H1 (cell line): ENCODE measurements around the gene LY9. TPM values are rescaled to one million over a fixed set of nuclear protein-coding genes. Genes with fewer than 3 reads are reported as not detected.

Experiments used
- CEBPB ChIP-seq: IDR thresholded peaks from 2 replicates; pipeline ENCODE4 v1.6.1; 2012; ENCODE audit warnings: low read depth, low read length
- EGR1 ChIP-seq: IDR thresholded peaks from 2 replicates; pipeline ENCODE4 v1.6.1; 2011; ENCODE audit warnings: low read depth, low read length, borderline replicate concordance
- PHF8 ChIP-seq: fragments of 200-600 bp; sonication (generic); conservative IDR thresholded peaks from 2 replicates; pipeline ENCODE4 v1.7.1; 2012; ENCODE audit warnings: low read depth, mild to moderate bottlenecking, inconsistent platforms, low read length, moderate library complexity
- POU5F1 ChIP-seq: IDR thresholded peaks from 2 replicates; pipeline ENCODE4 v1.6.1; 2011; ENCODE audit warnings: low read depth, mild to moderate bottlenecking, low read length, moderate library complexity
- RBBP5 ChIP-seq: IDR thresholded peaks from 2 replicates; pipeline ENCODE4 v1.7.1; 2012; ENCODE audit warnings: low read depth, mild to moderate bottlenecking, inconsistent platforms, low read length, moderate library complexity, borderline replicate concordance
- polyA plus RNA-seq, 7 experiments: library from polyadenylated mRNA; depleted of rRNA in 3 of 7; stranded (reverse) in 5 of 7; unstranded in 2 of 7; fragments of >200 nt in 5 of 7; fragments of 200-250 nt in 2 of 7; gene quantifications; 1 replicate in 5 of 7; 2 replicates in 1 of 7; 4 replicates in 1 of 7; pipeline versions ENCODE4 v1.2.1 to v1.2.3, GENCODE V29; 2011 to 2013; ENCODE audit warnings: missing spikeins in 2 of 7, mixed read lengths in 2 of 7
- total RNA-seq: library from RNA; stranded (reverse); fragmentation: NEBNext Ultra II Directional; extraction: Animal tissue kit (Norgen Biotek cat#: 25700); gene quantifications from 2 replicates; pipeline ENCODE4 v1.2.1, GENCODE V29; 2021
- TF ChIP-seq, protein P1 (sequence below), 3 experiments: IDR thresholded peaks; 1 replicate in 2 of 3; 2 replicates in 1 of 3; pipeline versions ENCODE4 v1.5.1 to v1.6.1; 2011; ENCODE audit warnings: low read length in 3 of 3, mild to moderate bottlenecking in 3 of 3, inconsistent platforms in 2 of 3, low read depth in 1 of 3, moderate library complexity in 1 of 3; ENCODE audit not compliant: insufficient read depth in 1 of 3; ENCODE audit errors: control extremely low read depth in 1 of 3
- TF ChIP-seq, protein P2 (sequence below): IDR thresholded peaks from 2 replicates; pipeline ENCODE4 v1.6.1; 2012; ENCODE audit warnings: inconsistent platforms

The LY9 gene
- total and polyA plus RNA-seq, 2 of the 8 experiments (the other 6 are each of a cell fraction or from before 2014, with no cell fraction given), result not detected

GRCh38 chr1:160781914-160782689, 13.9 kb upstream of the LY9 start (continued):
- TF ChIP-seq, protein P1, sequence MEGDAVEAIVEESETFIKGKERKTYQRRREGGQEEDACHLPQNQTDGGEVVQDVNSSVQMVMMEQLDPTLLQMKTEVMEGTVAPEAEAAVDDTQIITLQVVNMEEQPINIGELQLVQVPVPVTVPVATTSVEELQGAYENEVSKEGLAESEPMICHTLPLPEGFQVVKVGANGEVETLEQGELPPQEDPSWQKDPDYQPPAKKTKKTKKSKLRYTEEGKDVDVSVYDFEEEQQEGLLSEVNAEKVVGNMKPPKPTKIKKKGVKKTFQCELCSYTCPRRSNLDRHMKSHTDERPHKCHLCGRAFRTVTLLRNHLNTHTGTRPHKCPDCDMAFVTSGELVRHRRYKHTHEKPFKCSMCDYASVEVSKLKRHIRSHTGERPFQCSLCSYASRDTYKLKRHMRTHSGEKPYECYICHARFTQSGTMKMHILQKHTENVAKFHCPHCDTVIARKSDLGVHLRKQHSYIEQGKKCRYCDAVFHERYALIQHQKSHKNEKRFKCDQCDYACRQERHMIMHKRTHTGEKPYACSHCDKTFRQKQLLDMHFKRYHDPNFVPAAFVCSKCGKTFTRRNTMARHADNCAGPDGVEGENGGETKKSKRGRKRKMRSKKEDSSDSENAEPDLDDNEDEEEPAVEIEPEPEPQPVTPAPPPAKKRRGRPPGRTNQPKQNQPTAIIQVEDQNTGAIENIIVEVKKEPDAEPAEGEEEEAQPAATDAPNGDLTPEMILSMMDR (IDR thresholded peaks at IDR 0.05; ENCODE audit: control extremely low read depth in 1 of 3, insufficient read depth in 1 of 3, low read depth in 1 of 3, low read length in 3 of 3), result no peak
- TF ChIP-seq POU5F1 (no peak), RBBP5 (no peak), PHF8 (no peak), CEBPB (no peak), EGR1 (no peak)
- TF ChIP-seq, protein P2, sequence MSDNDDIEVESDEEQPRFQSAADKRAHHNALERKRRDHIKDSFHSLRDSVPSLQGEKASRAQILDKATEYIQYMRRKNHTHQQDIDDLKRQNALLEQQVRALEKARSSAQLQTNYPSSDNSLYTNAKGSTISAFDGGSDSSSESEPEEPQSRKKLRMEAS, result no peak
